Effector memory CD8-positive, alpha-beta T cell (primary cell): ENCODE results near the gene RNASE2.
"Not testable (repeated sequence)": the region's sequence is repeated elsewhere in the genome, so short reads cannot be mapped to it uniquely, and the experiment has no call there.

Experiments used
- ATAC-seq: fragments of 150-1000 bp; cut with Tn5 transposase; replicated peaks from 2 replicates; pipeline ENCODE4 v1.10.0; 2021; ENCODE audit warnings: mild to moderate bottlenecking, moderate library complexity
- DNase-seq, 3 experiments: peaks; one replicate each; pipeline ENCODE4 v3.0.0; 2021
- H3K27ac Mint-ChIP-seq, 2 donors: one replicate each; pipeline ENCODE4 v1.8.0; 2022; ENCODE audit warnings: mild to moderate bottlenecking in 2 of 2, mixed read lengths in 2 of 2, moderate library complexity in 2 of 2
- H3K27me3 Mint-ChIP-seq, 2 donors: one replicate each; pipeline ENCODE4 v1.8.0; 2022; ENCODE audit warnings: mixed read lengths in 2 of 2
- H3K36me3 Mint-ChIP-seq: one replicate; pipeline ENCODE4 v1.8.0; 2022; ENCODE audit warnings: mild to moderate bottlenecking, moderate library complexity, mixed read lengths; ENCODE audit not compliant: insufficient read depth
- H3K4me1 Mint-ChIP-seq, 2 donors: one replicate each; pipeline ENCODE4 v1.8.0; 2022; ENCODE audit warnings: low read depth in 2 of 2, mixed read lengths in 2 of 2
- H3K4me3 Mint-ChIP-seq, 2 donors: one replicate each; pipeline ENCODE4 v1.8.0; 2022; ENCODE audit warnings: mild to moderate bottlenecking in 2 of 2, mixed read lengths in 2 of 2, moderate library complexity in 2 of 2
- H3K9me3 Mint-ChIP-seq, 2 donors: one replicate each; pipeline ENCODE4 v1.8.0; 2022; ENCODE audit warnings: mixed read lengths in 2 of 2
- total RNA-seq, 9 experiments: gene quantifications; one replicate each; lab custom pipeline; 2026; lab: John Stamatoyannopoulos, UW

RNASE2 gene
- 0 to 0.12 (median 0) reads per million in 9 experiments for total RNA-seq

GRCh38 chr14:20954736-20955537 is at the start of gene RNASE2:
TSS of gene RNASE2 (plus strand) at chr14:20955487. CDS start at chr14:20955772, 285 bp downstream.
- H3K36me3 Mint-ChIP-seq, H3K9me3 Mint-ChIP-seq, H3K27ac Mint-ChIP-seq, DNase-seq, ATAC-seq, H3K4me3 Mint-ChIP-seq, H3K4me1 Mint-ChIP-seq: not testable (repeated sequence)
- H3K27me3 Mint-ChIP-seq, result peaks cover 51 to 52% of the 10 kb centered on the region in 2 donors

DNA sequence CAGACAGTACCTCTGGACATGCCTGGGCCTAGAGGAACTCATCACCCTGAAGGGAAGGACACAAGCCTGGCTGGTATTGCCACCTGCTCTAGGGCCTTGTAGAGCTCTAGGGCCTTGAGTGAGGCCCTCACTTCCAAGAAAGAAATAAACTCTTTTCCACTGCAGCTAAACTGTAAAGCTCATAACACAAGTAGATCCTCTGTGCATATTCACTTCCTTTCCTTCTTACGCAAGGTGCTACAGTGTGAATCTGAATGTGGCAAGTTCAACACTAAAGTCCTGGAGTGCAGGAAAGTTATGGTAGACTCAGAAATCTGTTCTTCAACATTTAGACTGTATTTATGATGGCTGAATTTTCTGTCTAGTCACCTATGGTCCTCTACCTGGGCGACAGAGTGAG is 49.6 kb upstream of the RNASE2 start:
- Mint-ChIP-seq H3K4me1 (no peaks in the 10 kb centered on the region), H3K27me3 (peaks cover 6 to 43% of the 10 kb centered on the region in 2 donors), H3K36me3 (no peaks in the 10 kb centered on the region), H3K9me3 (no peaks in the 10 kb centered on the region), H3K27ac (no peak overlapping the region), H3K4me3 (no peak overlapping the region)
- DNase-seq (no peak), ATAC-seq (no peak)

DNA sequence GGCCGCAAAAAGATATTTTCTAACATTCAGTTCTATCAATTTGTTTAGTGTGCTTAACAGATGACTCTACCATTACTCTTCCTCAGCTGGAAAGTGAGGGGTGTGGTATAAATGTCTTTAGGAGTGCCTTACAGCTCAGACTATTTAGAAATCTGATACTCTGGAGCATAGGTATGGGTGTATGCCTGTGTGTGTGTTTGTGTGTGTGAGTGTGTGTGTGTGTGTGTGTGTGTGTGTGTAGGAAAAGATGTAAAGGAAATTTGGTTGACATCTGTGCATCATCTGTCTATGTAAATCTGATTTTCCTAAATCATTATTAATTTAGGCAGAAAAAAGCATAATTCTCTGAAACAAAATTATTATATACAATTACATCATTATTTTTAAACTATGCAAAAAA is 48.1 kb upstream of the RNASE2 start:
- no peaks in the 10 kb centered on the region for H3K4me1 Mint-ChIP-seq
- no peak overlapping the region for H3K27ac Mint-ChIP-seq
- H3K36me3 Mint-ChIP-seq, result no peaks in the 10 kb centered on the region

DNA sequence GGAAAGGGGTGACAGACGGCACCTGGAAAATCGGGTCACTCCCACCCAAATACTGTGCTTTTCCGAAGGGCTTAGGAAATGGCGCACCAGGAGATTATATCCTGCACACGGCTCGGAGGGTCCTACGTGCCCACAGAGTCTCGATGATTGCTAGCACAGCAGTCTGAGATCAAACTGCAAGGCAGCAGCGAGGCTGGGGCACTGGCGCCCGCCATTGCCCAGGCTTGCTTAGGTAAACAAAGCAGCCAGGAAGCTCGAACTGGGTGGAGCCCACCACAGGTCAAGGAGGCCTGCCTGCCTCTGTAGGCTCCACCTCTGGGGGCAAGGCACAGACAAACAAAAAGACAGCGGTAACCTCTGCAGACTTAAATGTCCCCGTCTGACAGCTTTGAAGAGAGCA is 44.5 kb upstream of the RNASE2 start:
- H3K4me1 Mint-ChIP-seq, H3K36me3 Mint-ChIP-seq, H3K9me3 Mint-ChIP-seq, DNase-seq, H3K27ac Mint-ChIP-seq, ATAC-seq, H3K4me3 Mint-ChIP-seq: not testable (repeated sequence)
- peaks cover 0 to 29% of the 10 kb centered on the region in 2 donors for H3K27me3 Mint-ChIP-seq

More for the DNA sequence above, 48.1 kb upstream of the RNASE2 start:
- DNase-seq (no peak), ATAC-seq (no peak)
- no peak overlapping the region for H3K4me3 Mint-ChIP-seq
- H3K27me3 Mint-ChIP-seq, result peaks cover 0 to 40% of the 10 kb centered on the region in 2 donors
- H3K9me3 Mint-ChIP-seq, result no peaks in the 10 kb centered on the region

GRCh38 chr14:20919038-20919756 is 36.1 kb upstream of the RNASE2 start:
- H3K27me3 Mint-ChIP-seq, result peaks cover 19 to 27% of the 10 kb centered on the region in 2 donors
- H3K36me3 Mint-ChIP-seq, DNase-seq, ATAC-seq, H3K9me3 Mint-ChIP-seq, H3K4me3 Mint-ChIP-seq, H3K27ac Mint-ChIP-seq, H3K4me1 Mint-ChIP-seq: not testable (repeated sequence)

DNA sequence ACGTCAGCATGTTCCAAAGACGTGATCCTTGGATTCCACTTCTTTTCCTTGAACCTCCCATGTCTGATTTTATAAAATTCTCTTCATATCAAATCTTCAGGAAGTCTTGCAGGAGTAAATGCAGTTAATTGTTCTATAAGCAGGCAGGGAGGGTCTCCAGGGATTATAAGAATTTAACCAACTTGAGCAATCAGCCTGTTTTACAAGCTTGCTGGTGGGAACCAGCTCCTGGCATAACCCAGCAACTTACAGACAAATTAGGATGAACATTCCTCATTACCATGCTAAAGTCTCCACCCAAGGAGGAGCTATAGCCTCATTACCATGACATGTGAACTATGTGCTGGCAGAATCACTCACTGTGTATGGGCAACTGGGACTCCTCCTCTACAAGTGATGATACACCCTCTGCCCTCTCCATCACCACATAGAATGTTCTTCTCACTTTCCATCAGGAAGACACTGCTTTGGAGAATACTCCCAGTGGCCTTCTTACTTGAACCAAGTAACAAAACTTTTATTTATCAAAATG is 31.5 kb upstream of the RNASE2 start:
- H3K9me3 Mint-ChIP-seq, H3K4me3 Mint-ChIP-seq, ATAC-seq, H3K27ac Mint-ChIP-seq, H3K4me1 Mint-ChIP-seq, DNase-seq, H3K36me3 Mint-ChIP-seq: not testable (repeated sequence)
- H3K27me3 Mint-ChIP-seq, result peaks cover 0 to 50% of the 10 kb centered on the region in 2 donors

DNA sequence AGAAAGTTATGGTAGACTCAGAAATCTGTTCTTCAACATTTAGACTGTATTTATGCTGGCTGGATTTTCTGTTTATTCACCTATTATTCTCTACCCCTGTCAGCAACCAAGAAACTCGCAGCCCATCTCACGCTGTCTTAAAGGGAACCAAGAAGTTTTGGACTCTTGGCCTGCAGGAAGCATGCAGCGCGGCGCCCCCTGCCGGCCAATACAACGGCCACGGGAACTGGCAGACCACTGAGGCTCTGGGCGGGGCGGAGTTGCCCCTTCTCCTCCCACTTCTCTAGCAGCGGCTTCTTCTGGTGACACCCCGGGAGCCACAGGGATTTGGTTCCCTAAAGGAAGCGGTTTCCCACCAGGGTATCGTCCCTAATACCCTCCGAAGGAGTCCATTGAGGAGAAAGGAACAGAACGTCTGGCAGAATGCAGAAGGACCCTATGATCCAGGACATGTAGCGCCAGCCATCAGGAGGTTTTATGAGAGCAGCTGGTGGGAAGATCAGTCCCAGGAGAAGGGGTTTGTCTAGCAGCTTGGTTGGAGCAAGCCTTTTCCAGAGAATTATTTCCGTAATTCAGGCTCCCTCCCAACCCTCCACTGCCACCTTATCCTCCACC is 21.0 kb upstream of the RNASE2 start:
- no peak overlapping the region for H3K27ac Mint-ChIP-seq
- H3K4me1 Mint-ChIP-seq, result no peaks in the 10 kb centered on the region
- H3K4me3 Mint-ChIP-seq, result no peak overlapping the region
- H3K27me3 Mint-ChIP-seq, result peaks cover 39 to 46% of the 10 kb centered on the region in 2 donors
- no peaks in the 10 kb centered on the region for H3K9me3 Mint-ChIP-seq
- H3K36me3 Mint-ChIP-seq, result no peaks in the 10 kb centered on the region
- peak in 2 of 3 experiments; percentile 4 to 6 for DNase-seq
- ATAC-seq, result no peak

- Mint-ChIP-seq H3K4me3 (no peak overlapping the region), H3K27ac (peak overlapping the region in 1 of 2 donors; percentile 25), H3K27me3 (peaks cover 33 to 36% of the 10 kb centered on the region in 2 donors), H3K9me3 (no peaks in the 10 kb centered on the region), H3K36me3 (no peaks in the 10 kb centered on the region), H3K4me1 (no peaks in the 10 kb centered on the region)
- DNase-seq (no peak), ATAC-seq (no peak)
These were observed 19.8 kb upstream of the RNASE2 start for GRCh38 chr14:20935303-20935984.

DNA sequence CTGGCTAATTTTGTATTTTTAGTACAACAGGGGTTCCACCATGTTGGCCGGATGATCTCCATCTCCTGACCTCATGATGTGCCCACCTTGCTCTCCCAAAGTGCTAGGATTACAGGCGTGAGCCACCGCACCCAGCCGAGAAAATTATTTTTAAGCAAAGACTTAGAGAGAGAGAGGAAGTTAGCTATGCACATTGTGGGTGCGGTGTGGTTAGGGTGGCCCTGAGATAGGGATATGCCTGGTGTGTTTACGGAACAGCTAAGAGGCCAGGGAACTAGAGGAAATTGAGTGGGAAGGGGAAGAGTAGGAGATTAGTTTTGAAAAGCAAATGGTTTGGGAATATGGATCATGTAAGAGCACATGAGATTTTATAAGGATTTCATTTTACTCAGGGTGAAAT is 10.1 kb upstream of the RNASE2 start:
- DNase-seq, H3K36me3 Mint-ChIP-seq, H3K4me3 Mint-ChIP-seq, H3K9me3 Mint-ChIP-seq, ATAC-seq, H3K4me1 Mint-ChIP-seq: not testable (repeated sequence)
- Mint-ChIP-seq H3K27me3 (peaks cover 36 to 46% of the 10 kb centered on the region in 2 donors), H3K27ac (peak overlapping the region in 1 of 2 donors; percentile 1)

GRCh38 chr14:20946707-20947106 is 8.6 kb upstream of the RNASE2 start:
- H3K36me3 Mint-ChIP-seq, H3K4me3 Mint-ChIP-seq, H3K4me1 Mint-ChIP-seq, H3K27ac Mint-ChIP-seq, H3K9me3 Mint-ChIP-seq, DNase-seq: not testable (repeated sequence)
- peaks cover 36 to 43% of the 10 kb centered on the region in 2 donors for H3K27me3 Mint-ChIP-seq
- peak; percentile 61 for ATAC-seq

DNA sequence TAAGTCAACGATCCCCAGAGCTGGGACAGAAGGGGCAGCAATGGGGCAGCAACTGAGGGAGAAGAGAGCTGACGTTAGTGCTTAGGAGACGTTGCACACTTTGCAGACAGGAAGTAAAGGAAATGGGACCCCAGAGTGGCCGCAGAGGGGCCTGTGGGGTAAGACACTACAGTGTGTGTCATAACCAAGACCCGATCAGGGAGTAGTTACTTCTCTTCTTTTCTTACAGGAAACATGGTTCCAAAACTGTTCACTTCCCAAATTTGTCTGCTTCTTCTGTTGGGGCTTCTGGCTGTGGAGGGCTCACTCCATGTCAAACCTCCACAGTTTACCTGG is 219 bp downstream of the RNASE2 start:
- not testable (repeated sequence) for H3K4me1 Mint-ChIP-seq, H3K9me3 Mint-ChIP-seq, ATAC-seq, H3K36me3 Mint-ChIP-seq, H3K27ac Mint-ChIP-seq, H3K4me3 Mint-ChIP-seq, DNase-seq
- H3K27me3 Mint-ChIP-seq, result peaks cover 46% of the 10 kb centered on the region in 2 donors

DNA sequence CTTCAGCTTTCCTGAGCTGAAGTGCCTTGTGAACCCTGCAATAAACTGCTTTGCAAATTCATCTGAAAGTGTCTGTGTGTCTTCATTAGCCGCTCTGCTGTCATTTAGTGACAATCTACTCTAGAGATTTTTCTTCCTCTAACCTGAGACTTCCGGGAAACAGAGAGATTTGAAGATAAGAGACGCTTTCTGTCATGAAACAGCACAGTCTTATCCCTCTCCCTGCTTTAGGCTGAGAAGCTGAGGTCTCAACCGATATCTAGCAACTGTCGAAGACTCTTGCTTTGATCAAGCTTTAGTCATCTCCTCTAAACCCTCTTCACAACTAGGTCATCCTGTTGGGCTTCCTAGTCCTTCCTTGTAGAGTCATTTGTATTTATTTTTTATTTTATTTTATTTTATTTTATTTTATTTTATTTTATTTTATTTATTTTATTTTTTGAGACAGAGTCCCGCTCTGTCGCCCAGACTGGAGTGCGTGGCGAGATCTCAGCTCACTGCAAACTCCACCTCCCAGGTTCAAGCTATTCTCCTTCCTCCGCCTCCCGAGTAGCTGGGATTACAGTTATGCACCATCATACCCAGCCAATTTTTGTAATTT is 1.2 kb downstream of the RNASE2 start:
- DNase-seq (no peak), ATAC-seq (no peak)
- Mint-ChIP-seq H3K27me3 (peaks cover 43 to 46% of the 10 kb centered on the region in 2 donors), H3K9me3 (no peaks in the 10 kb centered on the region), H3K4me3 (no peak overlapping the region), H3K36me3 (peaks cover 2% of the 10 kb centered on the region), H3K27ac (no peak overlapping the region), H3K4me1 (peaks cover 9 to 12% of the 10 kb centered on the region in 2 donors)
